H1 (cell line): ENCODE results near the gene MCCD1. TPM values are rescaled to one million over a fixed set of nuclear protein-coding genes. Genes with fewer than 3 reads are reported as not detected.

ENCODE experiments used
- CTCF ChIA-PET: fragments of 300-600 bp; sonication (Branson Sonifier 250); formaldehyde crosslinking; loops from one replicate; lab custom pipeline; 2021; ENCODE audit not compliant: partially characterized antibody; lab: Charles Lee
- POLR2A ChIA-PET: fragments of 300-600 bp; sonication (Branson Sonifier 250); formaldehyde crosslinking; loops from one replicate; lab custom pipeline; 2021; ENCODE audit warnings: inconsistent platforms; ENCODE audit not compliant: partially characterized antibody; lab: Charles Lee
- DNase-seq, 2 experiments: peaks; one replicate each; pipeline versions ENCODE4 v3.0.0 to v3.0.0-alpha.2; 2010 to 2022; ENCODE audit warnings: low spot score in 2 of 2, low read depth in 1 of 2, mixed read lengths in 1 of 2
- FAIRE-seq: peaks from 2 replicates; lab custom pipeline; 2011; peaks lifted over from hg19 to GRCh38; lab: Jason Lieb, UNC
- H2AFZ ChIP-seq: 2 replicates; pipeline ENCODE4 v1.8.1; 2012; ENCODE audit warnings: low read length, inconsistent platforms
- H2AK5ac ChIP-seq: 2 replicates; pipeline ENCODE4 v1.6.1; 2013; ENCODE audit warnings: low read depth, low read length
- H2BK120ac ChIP-seq: replicated peaks from 2 replicates; pipeline ENCODE3; 2013; ENCODE audit warnings: low read depth, low read length, inconsistent platforms
- H2BK12ac ChIP-seq: 2 replicates; pipeline ENCODE4 v1.6.1; 2013; ENCODE audit warnings: low read depth, low read length
- H2BK15ac ChIP-seq: 2 replicates; pipeline ENCODE4 v1.6.1; 2013; ENCODE audit warnings: low read length
- H2BK20ac ChIP-seq: 2 replicates; pipeline ENCODE4 v1.6.1; 2013; ENCODE audit warnings: low read length
- H2BK5ac ChIP-seq: 2 replicates; pipeline ENCODE4 v1.6.1; 2013; ENCODE audit warnings: low read depth, low read length
- H3K14ac ChIP-seq: 2 replicates; pipeline ENCODE4 v1.6.1; 2013; ENCODE audit warnings: inconsistent platforms; ENCODE audit not compliant: insufficient read length
- H3K18ac ChIP-seq: 2 replicates; pipeline ENCODE4 v1.6.1; 2013; ENCODE audit warnings: low read length; ENCODE audit errors: extremely low read depth
- H3K23ac ChIP-seq: 2 replicates; pipeline ENCODE4 v1.6.1; 2013; ENCODE audit warnings: inconsistent platforms; ENCODE audit not compliant: insufficient read length
- H3K23me2 ChIP-seq: 2 replicates; pipeline ENCODE4 v1.6.1; 2013; ENCODE audit warnings: low read depth, low read length
- H3K27ac ChIP-seq: 2 replicates; pipeline ENCODE4 v1.6.1; 2011; ENCODE audit warnings: low read depth, low read length, inconsistent platforms
- H3K27me3 ChIP-seq, 4 experiments: replicated peaks in 1 of 4; 1 replicate in 1 of 4; 2 replicates in 3 of 4; pipeline versions ENCODE4 v1.6.1 to v1.8.1; 2011 to 2013; ENCODE audit warnings: low read length in 3 of 4, mild to moderate bottlenecking in 3 of 4, inconsistent platforms in 2 of 4, mixed read lengths in 2 of 4, moderate library complexity in 1 of 4; ENCODE audit not compliant: control insufficient read depth in 3 of 4, insufficient read depth in 3 of 4; ENCODE audit errors: extremely low read depth in 1 of 4
- H3K36me3 ChIP-seq, 4 experiments: 2 replicates each; pipeline versions ENCODE4 v1.6.1 to v1.8.1; 2011 to 2013; ENCODE audit warnings: mild to moderate bottlenecking in 4 of 4, low read length in 3 of 4, moderate library complexity in 2 of 4, control low read depth in 1 of 4, inconsistent platforms in 1 of 4; ENCODE audit not compliant: insufficient read depth in 4 of 4, control insufficient read depth in 2 of 4
- H3K4ac ChIP-seq: replicated peaks from 2 replicates; pipeline ENCODE3; 2013; ENCODE audit warnings: low read length, low read depth, mixed read lengths, inconsistent platforms; ENCODE audit not compliant: insufficient read length
- H3K4me1 ChIP-seq, 4 experiments: replicated peaks in 1 of 4; 1 replicate in 1 of 4; 2 replicates in 3 of 4; pipeline versions ENCODE4 v1.6.1 to v1.8.1; 2011 to 2013; ENCODE audit warnings: low read length in 3 of 4, inconsistent platforms in 2 of 4, mixed read lengths in 1 of 4; ENCODE audit not compliant: insufficient read depth in 4 of 4, control insufficient read depth in 3 of 4
- H3K4me2 ChIP-seq, 2 experiments: 2 replicates each; pipeline versions ENCODE4 v1.6.1 to v1.8.1; 2011 to 2013; ENCODE audit warnings: low read depth in 2 of 2, low read length in 2 of 2, control low read depth in 1 of 2, inconsistent platforms in 1 of 2, mild to moderate bottlenecking in 1 of 2; ENCODE audit not compliant: insufficient read depth in 1 of 2
- H3K4me3 ChIP-seq, 4 experiments: fragments of 200-600, 300-600 bp in 1 of 4; sonication (generic), shearing (Covaris generic), sonication (Bioruptor Twin) in 1 of 4; 2 replicates each; pipeline versions ENCODE4 v1.5.1 to v1.8.1; 2011 to 2016; ENCODE audit warnings: low read length in 4 of 4, low read depth in 3 of 4, control low read depth in 2 of 4, inconsistent platforms in 2 of 4, mild to moderate bottlenecking in 2 of 4, mixed read lengths in 1 of 4, moderate library complexity in 1 of 4; ENCODE audit not compliant: insufficient read depth in 2 of 4; ENCODE audit errors: extremely low read depth in 1 of 4
- H3K56ac ChIP-seq: replicated peaks from 2 replicates; pipeline ENCODE3; 2013; ENCODE audit warnings: low read depth, mild to moderate bottlenecking, mixed read lengths, low read length, inconsistent platforms; ENCODE audit not compliant: insufficient read length
- H3K79me1 ChIP-seq: 2 replicates; pipeline ENCODE4 v1.6.1; 2013; ENCODE audit warnings: low read depth, low read length, control low read depth
- H3K79me2 ChIP-seq, 2 experiments: 2 replicates each; pipeline versions ENCODE4 v1.6.1 to v1.8.1; 2012 to 2013; ENCODE audit warnings: low read length in 2 of 2, mild to moderate bottlenecking in 2 of 2, inconsistent platforms in 1 of 2; ENCODE audit not compliant: insufficient read depth in 2 of 2, control insufficient read depth in 1 of 2
- H3K9ac ChIP-seq, 4 experiments: replicated peaks in 1 of 4; 1 replicate in 1 of 4; 2 replicates in 3 of 4; pipeline versions ENCODE4 v1.6.1 to v1.8.1; 2011 to 2013; ENCODE audit warnings: low read depth in 3 of 4, low read length in 3 of 4, control low read depth in 2 of 4, mild to moderate bottlenecking in 2 of 4, moderate library complexity in 2 of 4, inconsistent platforms in 1 of 4; ENCODE audit errors: extremely low read depth in 1 of 4
- H3K9me3 ChIP-seq, 2 experiments: 2 replicates each; pipeline versions ENCODE4 v1.6.1 to v1.8.1; 2012 to 2013; ENCODE audit warnings: mild to moderate bottlenecking in 2 of 2, moderate library complexity in 2 of 2, control low read depth in 1 of 2, inconsistent platforms in 1 of 2, low read depth in 1 of 2, low read length in 1 of 2, mixed read lengths in 1 of 2; ENCODE audit not compliant: insufficient read depth in 2 of 2
- H4K20me1 ChIP-seq, 2 experiments: replicated peaks in 1 of 2; 2 replicates each; pipeline versions ENCODE3 to v1.8.1; 2011 to 2013; ENCODE audit warnings: inconsistent platforms in 2 of 2, low read length in 2 of 2, mild to moderate bottlenecking in 1 of 2; ENCODE audit not compliant: insufficient read depth in 2 of 2, control insufficient read depth in 1 of 2
- H4K5ac ChIP-seq: 2 replicates; pipeline ENCODE4 v1.6.1; 2013; ENCODE audit warnings: low read length, low read depth, mixed read lengths, inconsistent platforms; ENCODE audit not compliant: insufficient read length
- H4K8ac ChIP-seq: 2 replicates; pipeline ENCODE4 v1.8.0; 2013; ENCODE audit warnings: mild to moderate bottlenecking, moderate library complexity, low read length, inconsistent platforms; ENCODE audit not compliant: insufficient read depth; ENCODE audit errors: extremely low read depth
- H4K91ac ChIP-seq: replicated peaks from 2 replicates; pipeline ENCODE3; 2013; ENCODE audit warnings: low read length, mixed read lengths, inconsistent platforms; ENCODE audit not compliant: insufficient read length
- KDM1A ChIP-seq: fragments of 200-600, 300-600 bp; sonication (generic); IDR thresholded peaks from 2 replicates; pipeline ENCODE4 v1.7.1; 2016; ENCODE audit warnings: mild to moderate bottlenecking, low read length, borderline replicate concordance
- POLR2AphosphoS5 ChIP-seq: IDR thresholded peaks from 2 replicates; pipeline ENCODE4 v1.6.1; 2011; ENCODE audit warnings: low read depth, low read length
- WGBS, 2 experiments: shearing (Covaris generic) in 1 of 2; methylation state at CpG; one replicate each; pipeline versions ENCODE4 v1.1.6 to v1.1.7; 2013 to 2015; ENCODE audit warnings: low lambda C conversion rate in 2 of 2, mixed read lengths in 2 of 2, inconsistent platforms in 1 of 2, low coverage in 1 of 2, missing lambda C conversion rate in 1 of 2; ENCODE audit not compliant: insufficient replicate concordance in 2 of 2, insufficient coverage in 1 of 2, insufficient read length in 1 of 2; ENCODE audit errors: extremely low coverage in 1 of 2, missing lambda C conversion rate in 1 of 2; 5-methylcytosine and 5-hydroxymethylcytosine counted together
- polyA plus RNA-seq, 7 experiments: library from polyadenylated mRNA; depleted of rRNA in 3 of 7; stranded (reverse) in 5 of 7; unstranded in 2 of 7; fragments of >200 nt in 5 of 7; fragments of 200-250 nt in 2 of 7; gene quantifications; 1 replicate in 5 of 7; 2 replicates in 1 of 7; 4 replicates in 1 of 7; pipeline versions ENCODE4 v1.2.1 to v1.2.3, GENCODE V29; 2011 to 2013; ENCODE audit warnings: missing spikeins in 2 of 7, mixed read lengths in 2 of 7
- total RNA-seq: library from RNA; stranded (reverse); fragmentation: NEBNext Ultra II Directional; extraction: Animal tissue kit (Norgen Biotek cat#: 25700); gene quantifications from 2 replicates; pipeline ENCODE4 v1.2.1, GENCODE V29; 2021

Gene MCCD1
- total and polyA plus RNA-seq, 2 of the 8 experiments (the other 6 are each of a cell fraction or from before 2014, with no cell fraction given), result not detected

GRCh38 chr6:31543639-31544038 lies 14.9 kb downstream of the MCCD1 start:
- Histone ChIP-seq H2AK5ac (no peak overlapping the region), H3K4me3 (no peak overlapping the region), H3K4me1 (peaks cover 4 to 18% (median 10%) of the 10 kb centered on the region in 4 experiments; a peak in 6 of 7 replicates), H3K56ac (no peak overlapping the region), H4K5ac (no peak overlapping the region), H4K20me1 (peaks cover 16 to 20% of the 10 kb centered on the region in 2 experiments), H3K14ac (no peak overlapping the region), H3K18ac (no peak overlapping the region), H2BK5ac (no peak overlapping the region), H3K79me2 (peaks cover 29 to 43% of the 10 kb centered on the region in 2 experiments), H3K23ac (no peak overlapping the region), H2BK120ac (no peak overlapping the region), H2BK12ac (no peak overlapping the region), H4K91ac (no peak overlapping the region), H3K27me3 (no peaks in the 10 kb centered on the region), H2AFZ (no peak overlapping the region), H3K9me3 (no peaks in the 10 kb centered on the region), H3K23me2 (peaks cover 7% of the 10 kb centered on the region), H3K79me1 (no peaks in the 10 kb centered on the region; the same call in 1 of the 2 replicates), H3K27ac (no peak overlapping the region), H3K36me3 (peaks cover 10 to 19% (median 18%) of the 10 kb centered on the region in 4 experiments), H2BK15ac (no peak overlapping the region), H3K4ac (no peak overlapping the region), H3K4me2 (no peak overlapping the region; a peak in 1 of 4 replicates), H2BK20ac (no peak overlapping the region), H4K8ac (no peak overlapping the region), H3K9ac (no peak overlapping the region)
- WGBS, 2 experiments, result 96% methylated on average over 6 of the region's 6 CpGs; no CpG with 5 or more reads in 1 of the 2 experiments
- DNase-seq (no peak), FAIRE-seq (no peak)
- ChIA-PET POLR2A (interaction anchor here (0.9 to 18.4 kb wide), 12 partner anchors 8 to 121 kb away, joined by 3 to 428 read pairs (median 44); partner anchors contain the start of genes AIF1, BAG6, C6orf47 and CSNK2B), CTCF (interaction anchor here (1.1 to 24.7 kb wide), 4 partner anchors 36 to 67 kb away, joined by 3 to 613 read pairs (median 4); partner anchors contain the start of genes LST1 and NCR3)
- no peak for TF ChIP-seq KDM1A
- no peak for TF ChIP-seq POLR2AphosphoS5
